DND-41 (cell line): ENCODE measurements around the gene NR5A2.

Source experiments
- CTCF ChIP-seq: IDR thresholded peaks from 2 replicates; pipeline ENCODE4 v1.5.1; 2012; ENCODE audit warnings: borderline replicate concordance, low read length, moderate library complexity, mild to moderate bottlenecking; ENCODE audit not compliant: poor library complexity, severe bottlenecking; ENCODE audit errors: extremely low read depth
- EZH2 ChIP-seq: IDR thresholded peaks from 3 replicates; pipeline ENCODE4 v1.6.1; 2012; ENCODE audit warnings: borderline replicate concordance, low read depth, mild to moderate bottlenecking, moderate library complexity, low read length, inconsistent platforms; ENCODE audit not compliant: severe bottlenecking

- no peak for TF ChIP-seq CTCF
- TF ChIP-seq EZH2, result no peak
Measured at GRCh38 chr1:199995096-199995685, 32.3 kb upstream of the NR5A2 start.
